OCI-LY7 (cell line): ENCODE results near the gene EIF4B. TPM values are rescaled to one million over a fixed set of nuclear protein-coding genes. Genes with fewer than 3 reads are reported as not detected.

Experiments used
- BruUV-seq: library from RNA; stranded (reverse); fragments of 400-500 nt; replicated peaks from 2 replicates; lab custom pipeline; 2021; lab: Mats Ljungman, UMichigan
- CTCF ChIA-PET: fragments of 300-600 bp; sonication (Branson Sonifier 250); formaldehyde crosslinking; loops from one replicate; lab custom pipeline; 2022; ENCODE audit warnings: antibody characterized with exemption; ENCODE audit not compliant: unreplicated experiment; lab: Charles Lee
- POLR2A ChIA-PET: fragments of 300-600 bp; sonication (Branson Sonifier 250); formaldehyde crosslinking; loops from one replicate; lab custom pipeline; 2022; ENCODE audit warnings: antibody characterized with exemption; lab: Charles Lee
- DNase-seq: peaks from one replicate; pipeline ENCODE4 v3.0.0-alpha.2; 2015; ENCODE audit warnings: low spot score
- H2AFZ ChIP-seq: fragments of 200-600 bp; sonication (generic), shearing (Covaris generic); 2 replicates; pipeline ENCODE4 v1.6.1; 2014; ENCODE audit warnings: mild to moderate bottlenecking, antibody characterized with exemption, low read length, moderate library complexity
- H3K27ac ChIP-seq: fragments of 200-600 bp; sonication (generic); 2 replicates; pipeline ENCODE4 v1.5.1; 2014; ENCODE audit warnings: mixed run types, low read depth, mild to moderate bottlenecking, moderate library complexity, low read length, inconsistent platforms; ENCODE audit not compliant: poor library complexity, severe bottlenecking
- H3K36me3 ChIP-seq: fragments of 200-600 bp; sonication (generic); 2 replicates; pipeline ENCODE4 v1.6.1; 2014; ENCODE audit warnings: mild to moderate bottlenecking, antibody characterized with exemption, low read length, moderate library complexity, mixed read lengths; ENCODE audit not compliant: insufficient read depth
- H3K4me1 ChIP-seq: fragments of 200-600 bp; sonication (generic); 2 replicates; pipeline ENCODE4 v1.5.1; 2014; ENCODE audit warnings: mild to moderate bottlenecking, low read length; ENCODE audit not compliant: insufficient read depth, poor library complexity, severe bottlenecking
- H3K4me2 ChIP-seq: fragments of 200-600 bp; sonication (generic); 2 replicates; pipeline ENCODE4 v1.6.1; 2014; ENCODE audit warnings: mild to moderate bottlenecking, low read length
- H3K4me3 ChIP-seq: fragments of 200-600 bp; sonication (generic); 2 replicates; pipeline ENCODE4 v1.5.1; 2014; ENCODE audit warnings: mild to moderate bottlenecking, low read depth, low read length; ENCODE audit not compliant: poor library complexity, severe bottlenecking
- H3K79me2 ChIP-seq: fragments of 200-600 bp; sonication (generic); 2 replicates; pipeline ENCODE4 v1.6.1; 2016; ENCODE audit warnings: low read depth, mild to moderate bottlenecking, low read length, moderate library complexity, mixed read lengths; ENCODE audit not compliant: insufficient read depth
- H3K9me2 ChIP-seq: fragments of 200-600 bp; sonication (generic); 2 replicates; pipeline ENCODE4 v1.6.1; 2016; ENCODE audit warnings: mild to moderate bottlenecking, low read length, mixed read lengths; ENCODE audit not compliant: insufficient read depth
- H3K9me3 ChIP-seq: fragments of 200-600 bp; sonication (generic); 2 replicates; pipeline ENCODE4 v1.6.1; 2014; ENCODE audit warnings: mild to moderate bottlenecking, mixed run types, low read length, mixed read lengths
- H4K20me1 ChIP-seq: fragments of 200-600 bp; sonication (generic); 2 replicates; pipeline ENCODE4 v1.6.1; 2014; ENCODE audit warnings: mild to moderate bottlenecking, antibody characterized with exemption, low read length, moderate library complexity, mixed read lengths; ENCODE audit not compliant: insufficient read depth
- CTCF ChIP-seq: fragments of 200-600 bp; sonication (generic); conservative IDR thresholded peaks from 2 replicates; pipeline ENCODE4 v1.5.1; 2014; ENCODE audit warnings: mild to moderate bottlenecking, antibody characterized with exemption, low read length, moderate library complexity, mixed read lengths
- EZH2phosphoT487 ChIP-seq: fragments of 200-600 bp; sonication (generic); IDR thresholded peaks from 2 replicates; pipeline ENCODE4 v1.6.1; 2018; ENCODE audit warnings: low read depth, borderline replicate concordance, mild to moderate bottlenecking, mixed run types, antibody characterized with exemption, low read length, moderate library complexity, mixed read lengths
- intact Hi-C: fragments of 100-400 bp; cut with micrococcal nuclease; formaldehyde crosslinking; loops from one replicate; pipeline ENCODE4 v1.10.0; 2022; ENCODE audit not compliant: unreplicated experiment
- total RNA-seq, 2 experiments: library from RNA; depleted of rRNA in 1 of 2; stranded (reverse); fragments of >200 nt in 1 of 2; shearing (Covaris generic) in 1 of 2; gene quantifications; 2 replicates each; pipeline ENCODE4 v1.2.3, GENCODE V29; 2014 to 2022

Gene EIF4B
- total RNA-seq, 2 experiments from 2014 or later: 645 to 745 TPM

GRCh38 chr12:53062977-53063707 is 56.9 kb downstream of the EIF4B start:
- DNase-seq: no peak
- Histone ChIP-seq H3K4me3 (no peak overlapping the region), H3K4me2 (no peak overlapping the region), H3K9me2 (no peaks in the 10 kb centered on the region), H3K27ac (no peak overlapping the region), H3K79me2 (no peaks in the 10 kb centered on the region), H3K9me3 (no peaks in the 10 kb centered on the region), H3K36me3 (peaks cover 17% of the 10 kb centered on the region; the same call in 1 of the 2 replicates), H3K4me1 (no peaks in the 10 kb centered on the region), H4K20me1 (no peaks in the 10 kb centered on the region), H2AFZ (no peak overlapping the region)
- ChIA-PET CTCF (interaction anchor here (0.6 kb wide), 1 partner anchor 18 kb away, joined by 4 read pairs; no protein-coding TSS in a partner anchor), POLR2A (interaction anchor here (0.5 to 0.7 kb wide), 2 partner anchors 127 to 176 kb away, joined by 3 read pairs; no protein-coding TSS in a partner anchor)
- TF ChIP-seq EZH2phosphoT487 (no peak), CTCF (no peak)
- no TSS peak for BruUV-seq
- intact Hi-C loops: no loop called here

GRCh38 chr12:53063708-53064612 is 57.7 kb downstream of the EIF4B start:
- intact Hi-C loops: no loop called here
- H2AFZ ChIP-seq: no peak overlapping the region
- H4K20me1 ChIP-seq: no peaks in the 10 kb centered on the region
- H3K27ac ChIP-seq: no peak overlapping the region
- CTCF ChIA-PET: interaction anchor here (0.6 kb wide), 2 partner anchors 19 to 130 kb away, joined by 3 to 4 read pairs; no protein-coding TSS in a partner anchor
- no peak for DNase-seq
- peaks cover 17% of the 10 kb centered on the region; the same call in 1 of the 2 replicates for H3K36me3 ChIP-seq
- BruUV-seq: no TSS peak
- TF ChIP-seq EZH2phosphoT487: no peak
- TF ChIP-seq CTCF: no peak
- POLR2A ChIA-PET: interaction anchor here (0.6 to 2.9 kb wide), 3 partner anchors 16 to 127 kb away, joined by 3 to 12 read pairs (median 3); partner anchors contain the start of gene SPRYD3
- no peaks in the 10 kb centered on the region for H3K9me3 ChIP-seq
- H3K79me2 ChIP-seq: no peaks in the 10 kb centered on the region
- H3K4me1 ChIP-seq: no peaks in the 10 kb centered on the region
- H3K4me2 ChIP-seq: no peak overlapping the region
- H3K9me2 ChIP-seq: no peaks in the 10 kb centered on the region
- no peak overlapping the region for H3K4me3 ChIP-seq
